ENCODE results near the gene SYT1.

Gene SYT1

DNA sequence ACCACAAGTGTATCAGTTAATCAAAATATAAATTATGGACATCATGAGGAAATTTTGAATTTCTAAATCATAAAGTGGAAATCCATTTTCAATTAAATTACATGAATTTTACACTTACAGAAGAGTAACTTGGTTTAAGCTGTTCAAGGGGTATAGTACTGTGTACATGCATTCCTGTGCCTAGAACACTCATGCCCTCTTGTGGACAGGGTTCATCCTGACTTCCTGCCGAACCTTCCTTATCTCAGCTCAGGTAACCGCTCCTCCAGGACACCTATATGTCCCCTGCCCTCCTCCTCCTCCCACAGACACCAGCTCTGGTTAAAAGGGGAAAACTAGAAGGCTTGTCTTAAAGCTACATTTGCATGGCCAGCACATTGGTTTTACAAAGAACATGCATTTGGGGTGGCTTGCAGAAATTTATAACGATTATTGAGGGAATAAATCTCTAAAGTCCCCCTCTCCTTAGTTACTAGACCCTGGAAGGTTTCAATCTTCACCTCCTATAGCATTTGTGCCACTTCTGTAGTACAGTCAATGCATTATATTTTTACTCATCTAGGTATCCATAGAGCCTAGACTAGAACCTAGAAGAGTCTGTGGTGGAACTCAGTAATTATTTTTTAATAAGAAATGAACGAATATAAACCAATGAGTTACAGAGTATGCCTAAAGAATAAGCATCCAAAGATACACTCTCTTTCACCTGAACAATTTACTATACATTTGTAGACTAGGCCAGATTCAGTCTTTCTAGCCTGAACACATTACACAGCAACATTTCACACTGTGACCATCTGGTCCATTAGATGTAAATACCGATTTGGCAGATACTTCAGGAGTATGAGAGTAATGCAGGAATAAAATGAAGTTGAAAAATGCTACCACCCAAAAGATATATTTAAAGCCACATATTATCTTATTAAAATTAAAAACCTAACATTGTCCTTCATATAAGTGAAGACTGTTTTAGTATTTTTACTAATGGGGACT is 480.6 kb downstream of the SYT1 start:
- peak; percentile 55 for DNase-seq (ENCODE audit: low read depth, low spot score)

- no peak for DNase-seq (ENCODE audit: low read depth, low spot score)
These were observed 483.3 kb downstream of the SYT1 start for GRCh38 chr12:79347866-79348265.

DNA sequence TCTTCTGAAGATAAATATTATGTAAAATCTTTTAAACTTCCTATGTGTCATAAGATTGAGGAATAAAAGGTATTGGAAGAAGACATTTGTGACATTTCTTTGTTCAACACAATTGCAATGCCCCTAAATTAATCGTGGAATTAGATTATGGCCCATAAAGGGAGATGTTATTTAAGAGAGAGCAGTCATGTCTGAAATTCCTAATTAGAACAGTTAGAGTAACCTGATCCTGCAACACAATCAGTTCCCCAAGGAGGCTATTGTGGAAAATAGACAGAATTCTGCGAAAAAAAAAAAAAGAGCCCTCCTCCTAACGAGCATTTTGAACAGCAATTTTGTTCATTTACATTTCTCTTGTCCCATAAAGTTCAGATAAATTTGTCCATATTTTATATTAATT is 486.7 kb downstream of the SYT1 start:
- no peak for DNase-seq (ENCODE audit: low read depth, low spot score)

GRCh38 chr12:79356216-79356615 is 491.6 kb downstream of the SYT1 start:
- DNase-seq (ENCODE audit: low read depth, low spot score) = no peak

GRCh38 chr12:79357048-79357447 is 492.5 kb downstream of the SYT1 start:
- DNase-seq (ENCODE audit: low read depth, low spot score) = no peak

- DNase-seq (ENCODE audit: low read depth, low spot score) = peak; percentile 35
These were observed 494.2 kb downstream of the SYT1 start for GRCh38 chr12:79358716-79359300.

- DNase-seq (ENCODE audit: low read depth, low spot score) = peak; percentile 65
These were observed 495.7 kb downstream of the SYT1 start for GRCh38 chr12:79360286-79360685.

DNA sequence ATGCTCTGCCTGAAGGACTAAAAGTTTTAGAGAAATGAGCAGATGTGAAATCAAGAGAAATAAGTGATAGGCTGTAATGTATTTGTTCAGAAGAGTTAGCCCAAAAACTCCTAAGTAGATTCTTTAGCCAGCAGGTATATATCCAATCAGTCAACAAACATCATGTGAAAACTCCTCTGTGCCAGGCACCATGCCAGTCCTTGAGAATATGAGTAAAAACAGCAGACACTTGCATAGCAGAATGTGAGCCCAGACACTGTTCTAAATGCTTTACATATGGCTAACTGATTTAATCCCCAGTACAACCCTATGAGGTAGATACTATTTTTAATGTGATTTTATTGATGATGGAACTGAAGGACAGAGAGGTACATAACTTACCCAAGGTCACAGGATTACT is 496.4 kb downstream of the SYT1 start:
- DNase-seq (ENCODE audit: low read depth, low spot score) = no peak

DNA sequence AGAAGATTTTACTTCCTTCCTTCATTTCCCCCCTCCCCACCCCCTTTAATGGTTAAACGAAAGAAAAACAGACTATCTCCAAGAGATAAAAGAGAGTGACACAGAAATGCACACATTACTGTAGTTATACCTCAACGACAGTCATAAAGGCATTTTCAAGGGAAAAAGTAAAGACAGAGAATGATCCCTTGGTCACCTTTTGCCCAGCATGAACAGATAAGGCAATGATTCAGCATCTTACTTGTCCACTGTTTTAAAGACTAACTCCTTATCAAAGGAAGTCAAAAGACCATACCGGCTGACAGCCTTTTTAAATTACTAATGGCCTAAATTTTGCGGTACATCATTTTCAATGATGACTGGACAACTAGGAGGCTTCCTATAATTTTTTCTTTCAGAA is 499.6 kb downstream of the SYT1 start:
- no peak for DNase-seq (ENCODE audit: low read depth, low spot score)

- no peak for DNase-seq (ENCODE audit: low read depth, low spot score)
These were observed 501.8 kb downstream of the SYT1 start for GRCh38 chr12:79366374-79366773.

DNA sequence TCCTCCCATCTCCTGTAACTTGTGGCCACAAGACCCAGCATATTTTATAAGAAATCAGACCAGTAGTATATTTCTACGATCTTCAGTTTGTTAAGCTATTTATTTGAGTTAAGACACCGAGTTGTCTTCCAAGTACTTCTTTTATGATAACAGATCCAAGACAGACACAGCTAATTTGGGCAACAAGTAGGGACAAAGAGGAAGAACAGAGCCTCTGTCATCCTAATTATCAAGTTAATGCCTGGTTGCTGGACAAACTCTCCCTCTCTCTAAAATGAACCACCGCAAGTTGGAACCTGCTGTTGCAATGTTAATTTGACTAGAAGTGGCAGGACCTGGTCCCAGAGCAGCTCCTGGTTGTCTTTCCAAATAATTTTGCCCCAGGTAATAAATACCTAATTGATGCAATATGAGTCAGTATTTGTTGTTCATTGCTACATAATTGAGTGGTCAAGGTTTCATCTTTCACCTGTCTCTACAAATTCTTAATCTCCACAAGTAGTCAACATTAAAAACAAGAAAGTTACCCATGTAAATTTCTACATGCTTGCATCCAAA is 502.5 kb downstream of the SYT1 start:
- no peak for DNase-seq (ENCODE audit: low read depth, low spot score)

DNA sequence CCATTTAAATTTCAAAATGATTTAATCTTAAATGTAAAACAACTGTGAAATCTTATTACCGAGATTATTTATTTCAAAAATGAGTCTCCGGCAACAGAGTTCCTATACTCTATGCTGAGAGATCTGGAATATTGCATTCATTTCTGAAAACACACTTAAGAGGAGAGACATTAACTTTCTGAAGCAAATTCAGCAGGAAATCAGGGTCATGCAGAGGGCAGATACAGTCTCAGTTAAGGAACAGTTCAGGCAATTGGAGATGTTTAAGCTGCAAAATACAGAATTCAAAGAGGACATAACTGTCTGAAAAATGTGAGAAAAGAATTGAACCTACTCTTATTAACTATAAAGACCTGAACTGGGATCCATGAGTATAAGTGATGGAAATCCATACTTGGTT is 505.4 kb downstream of the SYT1 start:
- DNase-seq (ENCODE audit: low read depth, low spot score) = no peak

DNA sequence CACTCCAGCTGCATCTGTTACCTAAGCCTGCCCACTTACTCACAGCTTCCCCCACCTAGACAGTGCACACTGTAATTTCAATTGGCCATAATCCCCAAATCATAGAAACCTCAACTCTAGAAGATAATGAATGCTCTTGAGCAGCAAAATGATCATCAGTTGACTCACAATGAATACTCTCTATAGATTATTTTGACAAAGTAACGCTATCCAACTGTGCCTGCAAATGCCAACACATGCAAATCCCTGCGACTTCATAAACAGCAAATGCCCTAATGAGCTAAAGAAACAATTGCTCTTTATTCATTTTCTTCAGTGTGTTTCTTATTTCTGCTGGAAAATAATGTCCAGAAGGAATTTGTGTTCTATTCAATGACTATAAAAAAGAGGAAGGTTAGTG is 506.7 kb downstream of the SYT1 start:
- DNase-seq (ENCODE audit: low read depth, low spot score) = no peak

DNA sequence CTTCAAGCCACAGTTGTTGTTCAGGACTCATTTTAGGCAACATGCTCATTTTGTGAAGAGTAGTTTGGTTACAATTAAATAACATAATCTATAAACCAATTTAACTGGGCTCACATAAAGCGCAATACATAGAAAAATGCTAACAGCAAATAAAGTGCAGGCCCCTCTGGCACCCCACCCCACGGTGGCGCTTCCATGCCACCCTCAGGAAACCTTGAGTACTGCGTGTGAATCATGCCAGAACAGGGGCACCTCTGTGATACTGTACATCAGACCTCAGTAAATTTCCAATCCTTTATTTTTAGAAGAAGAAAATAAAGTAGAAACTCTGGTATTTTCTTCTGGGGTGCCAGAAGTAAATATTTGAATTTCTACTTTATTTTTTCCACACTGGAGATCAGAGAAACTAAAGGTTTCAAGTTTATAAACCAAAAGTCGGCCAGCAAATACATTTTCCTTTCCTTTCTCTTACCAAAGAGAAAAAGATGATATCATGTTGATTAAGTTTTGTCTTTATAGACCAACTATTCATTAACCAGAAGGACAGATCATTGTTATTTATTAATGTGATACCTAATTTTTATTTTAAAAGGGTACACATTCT is 509.4 kb downstream of the SYT1 start:
- peak; percentile 57 for DNase-seq (ENCODE audit: low read depth, low spot score)

DNA sequence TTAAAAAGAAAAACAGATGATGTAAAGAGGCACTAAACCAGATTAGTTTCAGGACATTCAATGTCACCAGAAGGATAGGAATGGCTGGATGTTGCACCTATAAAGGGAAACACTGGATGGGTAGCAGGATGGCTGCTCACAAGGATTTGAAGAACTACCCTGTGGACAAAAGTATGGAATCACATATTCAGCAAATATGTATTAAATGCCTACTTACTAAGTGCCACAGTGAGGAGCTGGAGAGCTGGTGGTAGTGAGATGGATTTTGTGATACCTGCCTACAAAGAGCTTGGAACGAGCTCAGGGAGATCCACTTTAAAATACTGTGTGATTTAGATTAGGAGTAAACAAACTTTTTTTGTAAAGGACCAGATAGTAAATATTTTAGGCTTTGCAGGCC is 510.0 kb downstream of the SYT1 start:
- DNase-seq (ENCODE audit: low read depth, low spot score) = no peak

- DNase-seq (ENCODE audit: low read depth, low spot score) = no peak
These were observed 510.5 kb downstream of the SYT1 start for GRCh38 chr12:79375050-79375449.

DNA sequence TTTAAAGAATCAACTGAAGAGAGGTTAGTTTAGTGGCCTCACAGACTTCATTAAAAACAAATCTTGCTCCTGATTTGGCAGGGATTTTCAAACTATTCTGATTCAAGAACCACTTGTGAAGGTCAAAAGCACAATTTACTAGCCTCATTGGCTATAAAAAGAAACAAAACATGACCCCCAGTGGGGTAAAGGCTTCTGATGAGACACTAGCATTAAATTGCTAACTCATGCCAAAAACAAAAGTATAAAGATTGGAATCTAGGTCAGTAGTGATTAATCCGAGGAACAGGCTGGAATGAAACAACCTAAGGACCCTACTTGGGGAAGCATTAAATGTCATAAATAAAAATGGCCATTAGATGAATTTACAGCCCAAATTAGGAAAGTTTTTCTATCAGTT is 513.9 kb downstream of the SYT1 start:
- DNase-seq (ENCODE audit: low read depth, low spot score) = no peak

DNA sequence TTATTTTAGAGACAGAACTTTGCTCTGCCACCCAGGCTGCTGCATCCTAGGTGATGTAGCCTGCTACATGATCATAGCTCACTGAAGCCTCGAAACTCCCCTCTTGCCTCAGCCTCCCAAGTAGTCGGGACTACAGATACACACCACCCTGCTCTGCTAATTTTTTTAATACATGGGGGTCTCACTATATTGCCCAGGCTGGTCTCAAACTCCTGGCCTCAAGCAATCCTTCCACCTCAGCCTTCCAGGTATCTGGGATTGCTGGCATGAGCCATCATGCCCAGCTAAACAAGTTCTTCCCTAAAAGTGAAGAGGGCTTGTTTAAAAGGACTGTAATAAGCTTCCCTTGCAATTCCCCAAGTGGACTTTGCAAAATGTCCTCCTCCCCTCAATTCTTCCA is 515.8 kb downstream of the SYT1 start:
- no peak for DNase-seq (ENCODE audit: low read depth, low spot score)

- no peak for DNase-seq (ENCODE audit: low read depth, low spot score)
These were observed 517.0 kb downstream of the SYT1 start for GRCh38 chr12:79381248-79382208.

DNA sequence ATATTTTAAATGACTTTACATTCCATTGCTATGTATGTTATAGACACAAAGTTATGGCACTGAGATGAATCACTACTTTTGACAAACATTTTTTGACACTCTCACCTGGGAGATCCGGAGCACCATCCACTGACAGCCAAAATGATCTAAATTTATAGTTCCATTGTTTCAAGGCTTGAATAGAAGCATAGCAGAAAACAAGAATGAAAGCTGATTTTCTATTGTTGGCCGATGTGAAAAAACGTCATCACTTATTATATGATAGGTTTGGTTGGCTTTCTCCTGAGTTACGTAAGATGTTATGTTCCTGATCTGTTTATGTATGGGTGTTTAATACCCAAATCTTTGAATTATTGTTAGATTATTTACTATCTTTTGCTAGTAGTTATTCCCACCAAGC is 520.0 kb downstream of the SYT1 start:
- no peak for DNase-seq (ENCODE audit: low read depth, low spot score)

DNA sequence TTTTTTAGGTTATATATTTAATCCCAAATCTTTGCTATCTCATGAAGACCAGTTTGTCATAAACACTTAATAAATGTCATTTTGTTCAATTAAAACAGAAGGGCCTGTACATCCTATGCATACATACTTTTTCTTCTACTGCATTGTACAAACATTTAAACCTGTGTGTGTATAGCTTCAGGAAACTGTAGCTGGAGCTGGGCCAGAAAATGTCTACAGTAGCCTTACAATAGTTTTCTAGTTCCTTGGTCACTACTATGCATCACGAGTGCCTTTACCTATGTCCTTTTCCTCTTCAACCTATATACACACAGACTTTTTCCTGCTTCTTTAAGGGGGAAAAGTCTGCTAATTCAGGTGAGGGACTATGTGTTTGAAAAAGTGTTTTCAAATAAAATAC is 523.4 kb downstream of the SYT1 start:
- no peak for DNase-seq (ENCODE audit: low read depth, low spot score)

Measured in astrocyte of the hippocampus (primary cell).